Subcutaneous abdominal adipose tissue (tissue), 5 donors: ENCODE measurements around the gene FOXO3B.
"Not testable (repeated sequence)": the region's sequence is repeated elsewhere in the genome, so short reads cannot be mapped to it uniquely, and the experiment has no call there.

ENCODE experiments used
- H3K27ac ChIP-seq: one replicate; pipeline ENCODE4 v1.7.0; 2013; ENCODE audit warnings: low read depth, mild to moderate bottlenecking, inconsistent platforms, low read length, moderate library complexity
- H3K27me3 ChIP-seq, 5 donors: one replicate each; pipeline ENCODE4 v1.7.0; 2013; ENCODE audit warnings: low read length in 5 of 5, inconsistent platforms in 1 of 5; ENCODE audit not compliant: control insufficient read depth in 5 of 5, insufficient read depth in 4 of 5
- H3K36me3 ChIP-seq, 5 donors: one replicate each; pipeline ENCODE4 v1.7.0; 2013; ENCODE audit warnings: low read length in 5 of 5; ENCODE audit not compliant: control insufficient read depth in 5 of 5, insufficient read depth in 5 of 5
- H3K4me1 ChIP-seq, 5 donors: one replicate each; pipeline ENCODE4 v1.7.0; 2013; ENCODE audit warnings: low read length in 5 of 5, mild to moderate bottlenecking in 3 of 5, moderate library complexity in 1 of 5; ENCODE audit not compliant: control insufficient read depth in 5 of 5, insufficient read depth in 5 of 5
- H3K4me3 ChIP-seq, 5 donors: one replicate each; pipeline ENCODE4 v1.7.0; 2013; ENCODE audit warnings: low read length in 5 of 5, low read depth in 1 of 5
- H3K9ac ChIP-seq, 5 donors: one replicate each; pipeline ENCODE4 v1.7.0; 2013; ENCODE audit warnings: low read length in 5 of 5, mild to moderate bottlenecking in 4 of 5, moderate library complexity in 3 of 5
- H3K9me3 ChIP-seq, 5 donors: one replicate each; pipeline ENCODE4 v1.7.0; 2013; ENCODE audit warnings: low read length in 5 of 5; ENCODE audit not compliant: control insufficient read depth in 5 of 5
- donor health status: healthy.
- donor health status: healthy.
- donor health status: healthy.
- donor health status: healthy.
- donor health status: healthy.

FOXO3B gene

GRCh38 chr17:18650094-18650493 is 32.0 kb downstream of the FOXO3B start:
- not testable (repeated sequence) for H3K36me3 ChIP-seq, H3K27me3 ChIP-seq, H3K9ac ChIP-seq, H3K27ac ChIP-seq, H3K9me3 ChIP-seq, H3K4me3 ChIP-seq, H3K4me1 ChIP-seq

DNA sequence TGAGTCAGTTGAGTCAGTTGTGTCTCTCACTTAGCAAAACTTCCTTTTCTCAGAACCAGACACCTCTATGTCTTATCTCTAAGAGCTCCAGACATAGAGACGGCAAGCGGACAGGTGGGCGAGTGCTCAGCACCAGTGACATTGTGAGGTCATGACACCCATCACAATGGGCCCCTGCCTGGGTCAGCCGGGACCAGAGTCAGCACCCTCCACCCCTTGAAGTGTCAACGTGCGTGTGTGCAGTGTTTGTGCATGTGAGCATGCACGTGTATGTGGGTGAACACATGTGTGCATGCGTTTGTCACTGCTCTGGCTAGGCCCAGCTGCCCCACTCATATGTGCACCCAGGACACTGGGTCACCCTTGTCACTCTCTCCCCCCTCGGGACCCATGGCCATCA is 37.8 kb downstream of the FOXO3B start, which contains the start of gene TBC1D28:
Gene TBC1D28, minus strand, starts transcription at position 101 of the 400 bp plus-strand sequence. CDS start 3,039 bp downstream, outside the sequence.
- H3K36me3 ChIP-seq, H3K4me3 ChIP-seq, H3K9me3 ChIP-seq, H3K27ac ChIP-seq, H3K27me3 ChIP-seq, H3K4me1 ChIP-seq, H3K9ac ChIP-seq: not testable (repeated sequence)

GRCh38 chr17:18643124-18643523 is 39.0 kb downstream of the FOXO3B start:
- H3K27me3 ChIP-seq, H3K36me3 ChIP-seq, H3K27ac ChIP-seq, H3K4me1 ChIP-seq, H3K9me3 ChIP-seq, H3K4me3 ChIP-seq, H3K9ac ChIP-seq: not testable (repeated sequence)

DNA sequence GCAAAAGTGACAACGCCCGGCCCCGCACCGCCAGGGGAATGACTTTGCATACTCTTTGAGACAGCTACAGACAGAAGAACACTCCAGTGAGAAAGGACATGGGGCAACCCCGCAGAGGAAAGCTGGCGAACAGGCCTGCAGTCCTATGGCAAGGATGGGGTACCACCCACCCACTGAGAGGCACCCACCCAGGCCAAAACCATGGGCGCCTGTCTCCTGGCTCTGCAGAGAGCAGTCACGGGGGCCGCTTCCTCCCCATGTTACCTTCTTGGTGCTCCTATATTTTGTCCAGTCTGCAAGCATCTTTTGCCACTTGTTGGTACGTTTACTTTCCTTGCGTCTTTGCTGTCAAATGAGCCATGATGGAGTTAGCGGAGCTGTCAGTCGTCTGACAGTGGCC is 43.8 kb downstream of the FOXO3B start:
- not testable (repeated sequence) for H3K27ac ChIP-seq, H3K27me3 ChIP-seq, H3K9ac ChIP-seq, H3K4me1 ChIP-seq, H3K4me3 ChIP-seq, H3K36me3 ChIP-seq, H3K9me3 ChIP-seq

- not testable (repeated sequence) for H3K4me1 ChIP-seq, H3K27me3 ChIP-seq, H3K4me3 ChIP-seq, H3K9ac ChIP-seq, H3K27ac ChIP-seq, H3K9me3 ChIP-seq, H3K36me3 ChIP-seq
Measured at GRCh38 chr17:18636237-18636636, 45.9 kb downstream of the FOXO3B start.

GRCh38 chr17:18635773-18636172 is 46.3 kb downstream of the FOXO3B start:
- not testable (repeated sequence) for H3K9ac ChIP-seq, H3K36me3 ChIP-seq, H3K27me3 ChIP-seq, H3K4me1 ChIP-seq, H3K27ac ChIP-seq, H3K4me3 ChIP-seq, H3K9me3 ChIP-seq

DNA sequence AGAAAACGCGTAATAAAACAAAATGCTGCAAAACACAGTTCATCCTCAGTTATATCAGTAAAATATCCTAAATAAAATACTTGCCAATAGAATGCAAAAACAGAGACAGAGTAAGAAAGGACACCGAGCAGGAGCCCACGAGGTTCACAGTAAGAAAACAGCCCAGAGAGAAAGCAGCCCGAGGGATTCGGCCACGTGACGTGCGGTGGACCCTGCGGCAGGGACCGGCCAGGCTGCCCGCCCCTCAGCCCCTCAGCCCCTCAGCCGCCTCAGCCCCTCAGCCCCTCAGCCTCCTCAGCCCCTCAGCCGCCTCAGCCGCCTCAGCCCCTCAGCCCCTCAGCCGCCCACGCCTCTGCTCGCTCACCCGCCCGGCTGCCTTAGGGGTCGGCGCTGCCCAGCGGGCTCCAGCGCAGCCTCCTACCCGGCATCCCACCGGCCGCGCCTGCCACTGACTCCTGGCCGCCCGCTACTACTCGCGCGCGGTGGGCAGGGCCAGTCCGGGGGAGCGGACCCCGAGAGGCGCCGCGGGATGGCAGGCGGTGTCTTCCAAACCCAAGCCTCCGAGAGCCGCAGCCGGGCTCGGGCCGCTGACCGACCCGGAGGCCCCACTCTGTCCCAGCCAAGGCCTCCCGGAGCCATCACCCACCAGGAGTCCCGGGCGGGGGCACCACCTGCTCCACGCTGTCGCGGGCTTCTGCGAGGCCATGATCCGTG is 47.4 kb downstream of the FOXO3B start:
- not testable (repeated sequence) for H3K36me3 ChIP-seq, H3K4me3 ChIP-seq, H3K4me1 ChIP-seq, H3K27ac ChIP-seq, H3K9ac ChIP-seq, H3K9me3 ChIP-seq, H3K27me3 ChIP-seq
